GM19395 (cell line): Measurements from ENCODE around the gene SYAP1.
"Not testable (repeated sequence)": the region's sequence is repeated elsewhere in the genome, so short reads cannot be mapped to it uniquely, and the experiment has no call there.

Experiments
- ATAC-seq: cut with Tn5 transposase; IDR thresholded peaks from one replicate; pipeline ENCODE4 v1.9.1; 2021; ENCODE audit warnings: mild to moderate bottlenecking, moderate library complexity; ENCODE audit not compliant: unreplicated experiment

SYAP1 gene

DNA sequence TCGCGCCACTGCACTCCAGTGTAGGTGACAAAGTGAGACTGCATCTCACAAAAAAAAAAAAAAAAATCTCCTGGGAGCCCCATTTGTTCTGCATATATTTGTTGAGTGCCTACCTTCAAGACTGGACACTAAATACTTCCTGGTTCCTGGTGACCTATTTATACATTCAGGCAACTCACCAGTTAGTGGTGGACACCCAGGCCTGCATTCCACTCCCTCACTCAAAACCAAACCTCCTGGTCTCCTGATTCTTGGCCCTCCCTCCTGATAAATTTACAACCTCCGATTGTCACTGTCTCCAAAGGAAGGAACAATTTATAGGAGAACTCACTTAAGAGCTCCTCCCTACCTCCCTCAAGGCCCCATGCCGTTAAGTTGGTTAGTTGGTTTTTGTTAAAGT, 3.1 kb downstream of the SYAP1 start:
- no peak for ATAC-seq

DNA sequence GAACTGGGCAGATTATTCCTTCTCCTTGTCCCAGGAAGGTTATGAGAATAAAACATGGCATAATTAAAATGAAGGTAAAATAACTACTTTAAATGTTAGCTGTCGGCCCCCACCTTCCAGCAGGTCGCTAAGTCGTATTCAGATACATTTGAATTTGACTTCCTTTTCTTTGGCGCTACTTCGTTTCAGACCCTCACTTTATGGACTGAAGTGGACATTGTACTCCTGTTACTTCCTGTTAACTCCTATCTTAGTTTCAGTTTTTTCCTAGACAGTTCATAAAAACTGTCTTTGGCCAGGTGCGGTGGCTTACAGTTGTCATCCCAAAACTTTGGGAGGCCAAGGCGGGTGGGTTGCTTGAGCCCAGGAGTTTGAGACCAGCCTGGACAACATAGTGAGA, 5.7 kb downstream of the SYAP1 start:
- ATAC-seq, result no peak

GRCh38 chrX:16726347-16726988, 7.1 kb downstream of the SYAP1 start:
- peak; percentile 80 for ATAC-seq

DNA sequence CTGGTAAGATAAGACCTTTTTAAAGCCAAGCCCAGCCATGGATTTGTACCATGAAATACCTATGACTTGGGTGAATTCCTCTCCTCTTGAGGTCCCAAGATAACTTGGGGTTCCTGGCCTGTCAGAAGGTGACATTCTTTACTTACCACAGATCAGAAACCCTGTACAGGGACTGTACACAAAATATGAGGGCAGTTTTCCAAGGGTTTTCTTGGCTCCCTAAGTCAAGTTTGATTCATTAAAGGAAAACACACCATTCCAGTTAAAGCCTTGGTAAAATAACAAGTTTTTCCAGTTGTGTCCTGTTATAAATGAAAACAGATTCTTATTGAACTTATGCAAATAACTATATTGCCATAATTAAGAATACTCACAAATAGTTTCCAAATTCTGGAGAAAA, 8.2 kb downstream of the SYAP1 start:
- no peak for ATAC-seq

DNA sequence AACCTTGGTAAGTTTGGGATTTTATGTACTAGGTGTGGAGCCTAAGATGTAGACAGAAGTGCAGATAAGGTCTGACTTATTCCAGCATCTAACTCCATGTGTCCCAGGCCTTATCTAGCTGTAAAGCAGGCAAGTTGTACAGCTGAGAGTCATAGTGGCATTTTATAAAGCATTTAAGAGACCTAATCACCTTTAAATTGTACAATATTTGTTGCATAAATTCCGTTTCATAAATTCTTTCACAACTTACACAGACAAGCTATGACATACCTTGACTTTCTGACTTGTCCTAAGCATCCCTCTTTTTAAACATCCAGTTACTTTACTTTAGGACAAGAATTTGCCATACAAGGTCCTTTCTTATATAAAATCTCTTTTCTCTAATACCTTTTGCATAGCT, 11.0 kb downstream of the SYAP1 start:
- no peak for ATAC-seq

DNA sequence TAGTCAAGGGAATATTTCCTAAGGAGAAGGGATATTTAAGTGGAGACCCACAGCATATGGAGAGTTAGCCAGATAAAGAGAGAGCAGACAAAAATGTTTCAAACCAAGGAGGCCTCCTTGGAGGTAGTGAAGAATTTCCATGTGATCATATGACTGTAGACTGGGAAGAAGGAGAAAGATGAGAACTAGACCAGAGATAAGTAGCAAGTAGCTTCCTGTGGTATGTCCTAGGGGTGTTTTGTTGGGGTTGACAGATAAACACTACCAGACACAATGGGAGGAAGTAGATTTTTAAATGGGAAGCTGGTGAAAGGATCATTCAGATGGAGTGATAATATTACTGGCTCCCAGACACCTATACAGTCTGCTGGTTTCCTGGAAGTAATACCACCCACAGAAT, 13.6 kb downstream of the SYAP1 start:
- ATAC-seq, result no peak

DNA sequence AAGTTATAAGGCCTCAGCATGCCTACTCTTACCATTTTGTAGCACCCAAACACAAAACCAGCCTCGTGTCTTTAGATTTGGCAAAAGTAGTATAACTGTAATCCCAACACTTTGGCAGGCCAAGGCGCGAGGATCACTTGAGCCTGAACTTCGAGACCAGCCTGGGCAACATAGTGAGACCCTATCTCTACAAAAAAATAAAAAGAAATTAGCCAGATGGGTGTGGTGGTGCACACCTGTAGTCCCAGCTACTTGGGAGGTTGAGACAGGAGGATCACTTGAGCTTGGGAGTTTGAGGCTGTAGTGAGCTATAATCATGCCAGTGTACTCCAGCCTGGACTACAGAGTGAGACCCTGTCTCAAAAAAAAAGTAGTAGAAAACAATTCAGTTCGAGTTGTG, 17.6 kb downstream of the SYAP1 start:
- no peak for ATAC-seq

DNA sequence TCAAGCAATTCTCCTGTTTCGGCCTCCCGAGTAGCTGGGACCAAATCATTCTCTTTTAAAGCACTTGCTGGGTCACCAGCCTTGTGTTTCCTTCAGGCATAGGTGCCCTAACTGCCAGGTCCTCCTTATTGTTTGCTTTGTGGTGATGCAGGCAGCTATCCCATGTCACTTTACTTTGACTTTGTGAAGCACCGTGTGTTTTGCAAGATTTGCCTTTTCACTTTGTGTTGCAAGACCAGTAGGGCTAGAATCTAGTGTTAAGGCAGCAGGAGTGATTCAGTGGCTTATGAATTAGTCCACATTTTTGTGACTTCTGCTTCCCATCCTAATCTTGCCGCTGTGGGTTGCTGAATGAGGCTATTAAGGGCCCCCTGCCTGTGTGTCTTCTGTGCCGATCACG, 20.2 kb downstream of the SYAP1 start:
- no peak for ATAC-seq

DNA sequence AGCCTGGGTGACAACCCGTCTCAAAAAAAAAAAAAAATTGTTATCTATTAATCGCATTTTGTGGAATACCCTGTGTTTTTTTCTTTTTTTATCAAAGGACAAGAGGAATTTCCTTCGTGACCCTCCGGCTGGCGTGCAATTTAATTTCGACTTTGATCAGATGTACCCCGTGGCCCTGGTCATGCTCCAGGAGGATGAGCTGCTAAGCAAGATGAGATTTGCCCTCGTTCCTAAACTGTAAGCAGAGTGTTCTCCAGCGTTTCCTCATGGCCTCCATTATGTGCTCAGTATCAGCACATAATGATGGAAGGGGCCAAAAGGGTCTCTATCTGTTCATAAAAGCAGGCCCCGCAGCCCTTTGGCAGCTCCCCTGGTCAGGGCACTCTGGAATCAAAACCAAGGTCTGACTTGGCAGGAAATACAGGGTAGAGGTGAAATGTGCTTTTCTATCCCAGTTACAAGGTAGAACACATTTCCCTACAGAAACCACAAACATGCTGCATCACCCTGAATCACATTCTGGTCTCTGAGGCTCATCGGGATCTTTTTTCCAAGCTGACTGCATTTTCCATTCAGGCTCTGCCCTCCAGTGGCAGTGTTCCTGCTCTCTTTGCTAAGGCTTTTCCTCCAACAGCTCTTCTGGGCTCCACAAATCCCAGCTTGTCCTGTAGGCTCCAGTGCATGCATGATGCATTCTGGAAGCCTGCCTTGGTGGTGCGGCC, 24.4 kb downstream of the SYAP1 start:
- no peak for ATAC-seq

DNA sequence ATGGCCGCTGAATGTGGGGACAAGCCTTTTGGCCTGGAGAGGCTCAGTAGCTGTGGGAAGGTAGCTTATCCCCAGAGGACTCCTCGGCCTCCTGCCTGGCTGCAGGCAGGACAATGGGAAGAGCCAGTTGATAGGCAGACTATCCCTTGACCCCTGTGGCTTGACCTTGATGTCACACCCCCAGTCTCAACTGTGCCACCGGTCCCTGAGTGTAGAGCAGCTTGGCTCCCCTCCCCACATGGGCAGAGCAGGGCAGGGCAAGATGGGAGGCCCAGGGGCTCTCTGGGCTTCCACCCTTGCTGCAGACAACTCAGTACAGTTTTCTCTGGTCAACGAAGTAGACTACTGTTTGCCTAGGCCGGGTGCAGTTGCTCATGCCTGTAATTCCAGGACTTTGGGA, 25.7 kb downstream of the SYAP1 start:
- ATAC-seq, result no peak

- ATAC-seq, result no peak
These were observed 26.2 kb downstream of the SYAP1 start for GRCh38 chrX:16745659-16746058.

- no peak for ATAC-seq
These were observed 29.0 kb downstream of the SYAP1 start for GRCh38 chrX:16748425-16748824.

DNA sequence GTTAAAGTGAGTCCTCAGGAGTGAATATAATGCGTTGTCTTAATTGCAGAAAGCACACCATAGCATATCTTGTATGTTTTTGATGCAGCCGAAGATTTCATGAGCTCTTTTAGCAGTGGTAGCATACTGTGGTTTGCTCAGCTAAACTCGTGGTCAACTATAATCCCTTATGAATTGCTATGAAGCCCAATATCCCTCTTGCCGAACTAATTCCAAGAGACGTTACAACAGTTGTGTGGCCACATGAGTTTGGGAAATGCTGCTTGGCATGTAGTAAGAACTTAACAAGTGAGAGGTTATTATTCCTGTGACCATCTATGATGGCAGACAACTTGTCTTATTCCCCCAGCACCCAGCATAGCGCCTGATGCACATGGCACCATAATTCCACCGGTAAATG, 30.7 kb downstream of the SYAP1 start:
- no peak for ATAC-seq

DNA sequence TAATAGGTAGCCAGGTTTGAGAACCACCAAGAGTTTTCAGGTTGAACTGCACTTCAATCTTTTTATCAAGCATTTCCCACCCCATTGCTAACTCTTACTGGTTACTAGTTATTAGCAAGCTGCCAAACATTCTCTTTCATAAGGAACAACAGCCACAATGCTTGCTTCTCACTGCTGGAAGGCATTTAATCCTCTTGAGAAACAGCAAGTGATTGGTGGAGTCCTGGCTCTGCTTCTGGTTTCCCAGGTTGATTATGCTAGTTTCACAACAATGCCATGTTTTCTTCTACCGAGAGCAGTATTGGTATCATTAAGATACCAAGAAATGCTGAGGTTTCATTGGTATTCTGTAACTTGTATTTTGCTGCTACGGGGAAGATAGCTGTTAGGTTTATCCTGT, 34.6 kb downstream of the SYAP1 start:
- no peak for ATAC-seq

GRCh38 chrX:16756724-16757123, 37.3 kb downstream of the SYAP1 start:
- no peak for ATAC-seq

DNA sequence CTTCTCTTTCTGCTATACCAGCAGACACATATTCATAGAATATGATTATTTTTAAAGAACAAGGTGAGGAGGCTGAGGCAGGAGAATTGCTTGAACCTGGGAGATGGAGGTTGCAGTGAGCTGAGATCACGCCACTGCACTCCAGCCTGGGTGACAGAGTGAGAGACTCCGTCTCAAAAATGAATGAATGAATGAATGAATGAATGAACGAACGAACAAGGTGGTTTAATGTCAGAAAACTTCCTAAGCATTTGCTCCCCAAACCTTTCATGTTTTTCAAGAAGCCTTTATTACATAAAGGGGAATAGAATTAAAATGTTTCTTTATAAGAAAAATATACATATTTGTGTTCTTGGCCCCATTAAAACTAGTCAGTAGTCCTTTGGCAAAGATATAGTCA, 42.1 kb downstream of the SYAP1 start:
- not testable (repeated sequence) for ATAC-seq

DNA sequence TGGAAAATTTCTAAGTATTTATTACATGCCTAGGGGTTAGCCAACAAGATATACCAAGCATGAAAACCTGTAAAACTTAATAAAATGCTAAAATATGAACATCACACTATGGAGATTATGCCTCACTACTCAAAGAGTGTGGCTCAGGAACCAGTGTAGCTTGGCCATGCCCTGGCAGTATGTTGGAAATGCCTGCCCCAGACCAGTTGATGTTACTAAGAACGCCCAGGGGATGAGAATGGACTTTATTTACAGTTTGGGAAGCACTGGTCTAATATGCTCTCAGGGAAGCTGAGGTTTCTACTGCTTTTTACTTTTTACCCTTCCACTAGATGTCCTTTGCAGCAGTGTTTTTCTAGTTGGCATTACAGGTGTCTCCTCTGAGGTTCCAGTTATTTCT, 43.2 kb downstream of the SYAP1 start:
- no peak for ATAC-seq

- ATAC-seq, result no peak
These were observed 46.2 kb downstream of the SYAP1 start for GRCh38 chrX:16765594-16765993.

DNA sequence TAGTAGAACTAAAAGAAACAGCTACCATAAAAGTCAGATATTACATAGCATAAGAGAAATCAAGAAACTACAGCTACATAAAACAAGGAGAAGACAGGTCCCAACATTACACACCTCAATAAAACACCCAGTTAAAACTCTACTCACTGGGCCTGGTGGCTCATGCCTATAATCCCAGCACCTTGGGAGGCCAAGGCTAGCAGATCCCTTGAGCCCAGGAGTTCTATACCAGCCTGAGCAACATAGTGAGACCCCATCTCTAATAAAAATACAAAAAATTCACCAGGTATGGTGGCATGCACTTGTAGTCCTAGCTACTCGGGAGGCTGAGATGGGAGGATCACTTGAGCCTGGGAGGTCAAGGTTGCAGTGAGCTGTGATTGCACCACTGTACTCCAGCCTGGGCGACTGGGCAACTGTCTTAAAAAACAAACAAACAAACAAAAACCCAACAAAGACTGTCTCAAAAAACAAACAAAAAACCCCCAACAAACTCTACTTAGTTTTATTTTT, 51.6 kb downstream of the SYAP1 start:
- ATAC-seq, result no peak

DNA sequence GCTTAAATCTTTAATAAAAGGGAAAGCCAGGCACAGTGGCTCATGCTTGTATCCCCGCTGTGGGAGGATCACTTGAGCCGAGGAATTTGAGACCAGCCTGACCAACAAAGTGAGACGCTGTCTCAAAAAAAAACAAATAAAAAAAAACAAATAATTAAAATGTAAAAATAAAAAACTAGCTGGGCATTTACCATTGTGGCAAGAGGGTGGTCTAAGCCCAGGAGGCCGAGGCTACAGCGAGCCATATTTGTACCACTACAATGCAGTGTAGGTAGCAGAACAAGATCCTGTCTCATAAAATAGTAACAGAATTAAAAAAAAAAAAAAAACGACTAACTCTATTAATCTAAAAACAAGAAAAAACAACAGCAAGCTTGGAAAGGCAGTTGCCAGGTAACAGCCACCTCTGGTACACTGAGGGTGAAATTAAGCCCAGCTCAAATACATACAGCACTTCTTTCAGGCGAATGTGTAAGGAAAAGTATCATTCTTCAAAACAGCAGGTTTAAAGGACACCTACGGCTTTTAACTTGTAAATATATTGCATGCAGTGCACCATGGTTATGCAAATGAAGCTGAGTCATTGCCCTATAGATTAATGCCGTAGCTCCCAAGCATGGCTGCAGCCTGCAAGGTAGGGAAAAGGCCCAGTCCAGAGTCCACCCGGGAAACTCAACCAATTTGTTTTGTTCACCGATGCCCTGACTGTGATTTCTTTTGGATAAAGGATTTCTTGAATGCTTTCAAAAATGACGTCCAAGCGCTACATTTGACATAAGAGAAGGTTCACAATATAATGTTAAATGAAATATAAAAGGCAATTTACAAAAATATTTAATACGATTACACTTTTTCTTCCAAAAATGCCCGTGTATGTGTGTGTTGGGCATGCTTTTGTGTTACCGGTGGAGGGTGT, 52.3 kb downstream of the SYAP1 start:
- ATAC-seq, result no peak

DNA sequence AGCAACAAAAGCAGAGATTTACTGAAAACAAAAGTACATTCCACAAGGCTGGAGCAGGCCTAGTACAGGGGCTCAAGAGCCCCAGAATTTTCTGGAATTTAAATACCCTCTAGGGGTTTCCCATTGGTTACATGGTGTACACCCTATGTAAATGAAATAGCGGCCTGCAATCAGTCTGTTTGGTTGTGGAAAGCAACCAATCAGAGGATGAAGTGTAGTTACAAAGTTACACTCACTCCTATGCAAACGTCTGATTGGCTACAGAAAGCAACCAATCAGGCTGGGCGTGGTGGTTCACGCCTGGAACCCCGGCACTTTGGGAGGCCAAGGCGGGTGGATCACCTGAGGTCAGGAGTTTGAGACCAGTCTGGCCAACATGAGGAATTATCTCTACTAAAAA, 53.0 kb downstream of the SYAP1 start:
- no peak for ATAC-seq

DNA sequence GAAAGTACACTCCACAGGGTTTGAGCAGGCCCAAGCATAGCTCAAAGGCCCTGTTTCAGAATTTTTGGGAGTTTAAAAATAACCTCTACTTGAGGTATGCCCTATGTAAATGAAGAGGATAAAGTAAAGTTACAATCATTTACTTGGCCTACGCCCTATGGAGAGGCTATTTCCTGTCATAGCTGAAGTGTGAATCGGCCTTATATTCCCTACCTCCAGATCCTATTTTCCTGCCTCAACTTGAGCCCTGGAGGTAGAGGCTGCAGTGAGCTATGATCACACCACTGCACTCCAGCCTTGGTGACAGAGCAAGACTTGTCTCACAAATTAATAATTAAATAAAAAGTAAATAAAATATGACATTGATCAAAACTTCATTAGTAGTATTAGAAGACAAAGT, 55.3 kb downstream of the SYAP1 start:
- ATAC-seq, result no peak
